Measurements from ENCODE around the gene RTP4.

- TF ChIP-seq CTCF (IDR thresholded peaks at IDR 0.05) = no peak
- no peak for TF ChIP-seq POLR2AphosphoS5 (IDR thresholded peaks at IDR 0.05; ENCODE audit: low read depth, low read length)
- no peak for TF ChIP-seq SIN3A (IDR thresholded peaks at IDR 0.05; ENCODE audit: borderline replicate concordance, insufficient read depth, low read depth, low read length)
- no peak for TF ChIP-seq REST (IDR thresholded peaks at IDR 0.05; ENCODE audit: insufficient read depth in 1 of 2, low read depth in 2 of 2, low read length in 1 of 2)
- no peak for TF ChIP-seq TCF7L2 (IDR thresholded peaks at IDR 0.05; ENCODE audit: low read depth, low read length)
Measured at GRCh38 chr3:187322291-187322690, 45.9 kb upstream of the RTP4 start.
